ENCODE measurements around the gene C10orf95.

The C10orf95 gene

DNA sequence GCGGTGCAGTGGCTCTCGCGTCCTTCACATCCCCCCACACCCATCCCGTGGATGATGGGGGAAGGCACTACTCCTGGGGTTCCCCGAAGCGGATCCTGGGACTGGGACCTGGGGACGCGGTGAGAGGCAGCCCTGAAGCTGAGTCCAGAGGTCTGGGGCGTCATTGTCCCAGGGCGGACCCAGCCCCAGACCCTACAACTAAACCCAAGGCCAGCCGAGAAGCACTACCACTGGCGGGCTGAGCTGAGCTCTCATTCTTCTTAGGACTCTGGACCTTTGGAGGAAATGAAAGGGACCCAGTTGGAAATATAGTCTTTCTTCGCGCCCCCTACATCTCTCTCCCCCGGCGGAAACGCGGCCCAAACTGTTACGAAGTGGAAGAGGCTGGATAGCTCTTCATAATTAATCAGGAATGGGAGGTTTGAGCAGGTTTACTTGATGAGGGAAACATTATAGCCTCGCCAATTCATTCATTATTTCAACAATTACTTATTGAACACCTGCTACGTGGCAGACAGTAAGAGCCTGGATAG, 31.1 kb downstream of the C10orf95 start:
- Mint-ChIP-seq H3K4me1 (ENCODE audit: low read depth) (peaks cover 35% of the 10 kb centered on the region), H3K36me3 (no peaks in the 10 kb centered on the region), H3K27me3 (peaks cover 15% of the 10 kb centered on the region), H3K9me3 (ENCODE audit: low read depth) (no peaks in the 10 kb centered on the region), H3K27ac (peak overlapping the region; percentile 94), H3K4me3 (peak overlapping the region; percentile 97)

- H3K27me3 Mint-ChIP-seq = peaks cover 15% of the 10 kb centered on the region
- no peaks in the 10 kb centered on the region for H3K9me3 Mint-ChIP-seq (ENCODE audit: low read depth)
- H3K36me3 Mint-ChIP-seq = no peaks in the 10 kb centered on the region
- no peak overlapping the region for H3K27ac Mint-ChIP-seq
- H3K4me3 Mint-ChIP-seq = peak overlapping the region; percentile 97
- peaks cover 35% of the 10 kb centered on the region for H3K4me1 Mint-ChIP-seq (ENCODE audit: low read depth)
Observed at GRCh38 chr10:102419269-102420180, 31.8 kb downstream of the C10orf95 start.

DNA sequence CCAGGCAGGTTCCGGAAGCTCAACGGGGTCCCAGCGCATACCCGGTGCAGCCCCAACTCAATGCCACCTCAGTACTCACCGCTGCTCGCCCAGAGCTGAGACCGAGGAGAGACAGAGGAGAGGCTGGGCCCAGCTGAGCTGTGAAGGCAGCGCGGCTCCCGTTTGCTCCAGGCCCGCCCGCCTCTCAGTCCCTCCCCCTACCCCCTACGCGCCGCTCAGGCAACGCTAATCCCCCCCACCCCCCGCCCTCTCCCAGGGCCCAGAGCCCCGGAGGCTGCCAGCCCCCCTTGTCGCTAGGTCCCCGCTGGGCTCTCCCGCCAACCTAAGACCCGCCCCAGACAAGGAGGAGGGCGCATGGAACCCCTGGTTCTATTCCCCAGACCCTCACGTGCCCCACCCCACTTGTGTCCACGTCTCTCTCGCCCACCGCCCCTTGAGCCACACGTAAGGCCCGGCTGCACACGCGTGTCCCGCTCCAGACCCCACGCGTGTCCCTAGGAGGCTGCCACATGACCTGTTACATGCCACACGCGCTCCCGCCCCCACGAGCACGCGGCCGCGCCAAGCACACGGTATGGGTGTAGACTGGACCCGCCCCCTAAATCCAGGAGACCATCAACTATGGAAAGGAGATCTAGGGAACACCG, 32.6 kb downstream of the C10orf95 start, which contains the start of gene PSD:
PSD (minus strand) TSS at position 164 of the 647 bp plus-strand sequence. CDS start 1,747 bp downstream, outside the sequence.
- Mint-ChIP-seq H3K9me3 (ENCODE audit: low read depth) (no peaks in the 10 kb centered on the region), H3K27ac (no peak within 1 kb of the TSS), H3K4me3 (peak within 1 kb of the TSS; percentile 97), H3K27me3 (peaks cover 15% of the 10 kb centered on the region), H3K4me1 (ENCODE audit: low read depth) (peaks cover 35% of the 10 kb centered on the region), H3K36me3 (no peaks in the 10 kb centered on the region)

- Mint-ChIP-seq H3K36me3 (no peaks in the 10 kb centered on the region), H3K4me3 (no peak overlapping the region), H3K27ac (no peak overlapping the region), H3K4me1 (ENCODE audit: low read depth) (peaks cover 34% of the 10 kb centered on the region), H3K9me3 (ENCODE audit: low read depth) (no peaks in the 10 kb centered on the region), H3K27me3 (peaks cover 15% of the 10 kb centered on the region)
Observed at GRCh38 chr10:102416695-102417094, 34.6 kb downstream of the C10orf95 start.

- Mint-ChIP-seq H3K27me3 (peaks cover 15% of the 10 kb centered on the region), H3K4me1 (ENCODE audit: low read depth) (peaks cover 35% of the 10 kb centered on the region), H3K4me3 (no peak overlapping the region), H3K27ac (no peak overlapping the region), H3K36me3 (no peaks in the 10 kb centered on the region), H3K9me3 (ENCODE audit: low read depth) (no peaks in the 10 kb centered on the region)
Observed at GRCh38 chr10:102416283-102416682, 35.1 kb downstream of the C10orf95 start.

DNA sequence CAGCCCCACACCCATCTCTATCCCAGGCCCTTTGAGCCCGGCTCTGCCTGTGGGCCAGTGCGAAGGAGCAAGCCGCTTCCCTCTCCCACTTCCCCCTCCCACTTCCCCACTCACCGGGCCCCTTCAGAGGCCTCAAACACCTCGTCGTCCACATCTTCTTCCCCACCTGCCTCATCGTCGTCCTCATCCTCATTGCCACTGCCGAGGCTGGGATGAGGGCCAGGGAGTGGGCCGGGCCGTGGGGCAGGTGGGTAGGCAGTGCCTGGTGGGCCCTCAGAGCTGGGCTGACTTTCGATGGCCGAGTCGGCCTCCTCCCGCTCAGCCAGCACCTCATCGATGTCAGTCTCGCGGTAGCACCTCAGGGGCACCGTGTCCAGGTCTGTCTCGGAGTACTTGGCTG, 36.6 kb downstream of the C10orf95 start:
- peaks cover 31% of the 10 kb centered on the region for H3K4me1 Mint-ChIP-seq (ENCODE audit: low read depth)
- no peak overlapping the region for H3K27ac Mint-ChIP-seq
- H3K36me3 Mint-ChIP-seq = no peaks in the 10 kb centered on the region
- H3K4me3 Mint-ChIP-seq = no peak overlapping the region
- no peaks in the 10 kb centered on the region for H3K9me3 Mint-ChIP-seq (ENCODE audit: low read depth)
- H3K27me3 Mint-ChIP-seq = peaks cover 15% of the 10 kb centered on the region

DNA sequence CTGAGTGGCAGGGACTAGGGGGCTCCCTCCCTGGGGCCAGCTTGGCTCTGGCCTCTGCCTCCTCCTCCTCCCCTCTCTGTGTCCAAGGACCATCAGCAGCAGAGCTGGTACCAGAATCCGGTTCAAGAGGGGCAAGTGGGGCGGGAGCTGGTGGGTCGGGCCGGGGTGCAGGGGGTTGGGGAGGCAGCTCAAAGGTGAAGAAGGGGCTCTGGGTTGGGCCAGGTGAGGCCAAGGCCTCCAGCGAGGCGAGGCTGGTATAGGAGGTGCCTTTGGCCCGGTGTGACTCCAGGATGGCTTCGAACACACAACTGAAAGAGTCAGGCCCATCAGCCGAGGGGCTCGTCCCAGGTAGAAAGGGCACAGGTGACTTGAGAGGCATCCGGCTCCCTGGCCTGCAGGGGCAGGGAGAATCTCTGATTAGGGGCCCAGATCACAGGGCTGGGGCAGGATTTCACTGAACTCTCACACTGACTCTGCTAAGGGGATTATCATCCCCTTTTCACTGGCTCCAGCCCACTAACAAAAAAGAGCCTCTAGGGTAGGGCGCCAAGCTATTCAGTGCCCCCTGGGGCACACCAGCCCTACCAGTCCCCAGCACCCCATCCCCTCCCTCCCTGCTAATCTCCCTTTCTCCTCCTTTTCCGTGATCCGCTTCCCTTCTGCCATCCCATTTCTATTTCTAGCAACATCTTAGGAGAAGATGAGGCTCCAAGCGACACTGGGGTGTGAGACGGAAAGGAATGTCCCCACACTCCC, 37.4 kb downstream of the C10orf95 start:
- Mint-ChIP-seq H3K9me3 (ENCODE audit: low read depth) (no peaks in the 10 kb centered on the region), H3K4me1 (ENCODE audit: low read depth) (peaks cover 29% of the 10 kb centered on the region), H3K27me3 (peaks cover 15% of the 10 kb centered on the region), H3K27ac (no peak overlapping the region), H3K36me3 (no peaks in the 10 kb centered on the region), H3K4me3 (no peak overlapping the region)

DNA sequence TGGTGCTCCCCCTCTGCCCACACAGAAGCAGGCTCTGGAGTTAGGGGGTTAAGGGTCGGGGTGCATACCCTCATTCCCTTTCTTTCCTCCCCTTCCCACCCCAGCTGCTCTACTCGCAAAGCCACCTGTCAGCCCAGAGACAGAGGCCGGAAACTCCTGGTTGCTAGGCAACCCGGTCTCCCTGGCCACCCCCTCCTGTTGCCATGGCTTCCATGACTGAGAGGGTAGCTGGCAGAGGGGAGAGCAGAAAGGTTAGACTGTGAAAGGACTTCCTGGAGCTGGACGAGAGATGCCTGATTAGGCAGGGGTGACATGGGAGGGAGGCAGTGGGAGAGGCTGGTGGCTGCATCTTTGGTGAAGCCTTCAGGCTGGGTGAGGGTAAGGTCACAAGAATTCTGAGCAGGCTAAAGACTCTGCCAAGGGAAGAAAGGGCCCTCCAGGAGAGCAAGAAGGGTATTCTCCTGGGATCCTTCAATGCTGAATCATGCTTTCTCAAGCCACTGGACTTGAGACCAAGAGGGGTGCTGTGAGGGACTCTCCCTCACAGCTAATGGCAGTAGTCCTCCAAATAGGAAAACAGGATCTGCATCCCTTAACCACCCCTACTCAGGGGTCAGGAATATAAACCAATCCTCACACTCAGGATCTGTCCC, 38.2 kb downstream of the C10orf95 start:
- peak overlapping the region; percentile 46 for H3K27ac Mint-ChIP-seq

GRCh38 chr10:102412293-102412692, 39.0 kb downstream of the C10orf95 start:
- Mint-ChIP-seq H3K4me1 (ENCODE audit: low read depth) (peaks cover 32% of the 10 kb centered on the region), H3K4me3 (no peak overlapping the region), H3K36me3 (no peaks in the 10 kb centered on the region), H3K9me3 (ENCODE audit: low read depth) (no peaks in the 10 kb centered on the region), H3K27ac (no peak overlapping the region), H3K27me3 (peaks cover 7% of the 10 kb centered on the region)

More for the DNA sequence above, 38.2 kb downstream of the C10orf95 start:
- Mint-ChIP-seq H3K4me3 (no peak overlapping the region), H3K27me3 (peaks cover 13% of the 10 kb centered on the region), H3K4me1 (ENCODE audit: low read depth) (peaks cover 30% of the 10 kb centered on the region), H3K36me3 (no peaks in the 10 kb centered on the region), H3K9me3 (ENCODE audit: low read depth) (no peaks in the 10 kb centered on the region)

- Mint-ChIP-seq H3K4me1 (ENCODE audit: low read depth) (peaks cover 34% of the 10 kb centered on the region), H3K27ac (peak overlapping the region; percentile 5), H3K27me3 (peaks cover 3% of the 10 kb centered on the region), H3K4me3 (peak overlapping the region; percentile 86), H3K36me3 (no peaks in the 10 kb centered on the region), H3K9me3 (ENCODE audit: low read depth) (no peaks in the 10 kb centered on the region)
Observed at GRCh38 chr10:102411341-102412255, 39.7 kb downstream of the C10orf95 start.

- no peaks in the 10 kb centered on the region for H3K9me3 Mint-ChIP-seq (ENCODE audit: low read depth)
- H3K4me1 Mint-ChIP-seq (ENCODE audit: low read depth) = peaks cover 38% of the 10 kb centered on the region
- no peaks in the 10 kb centered on the region for H3K27me3 Mint-ChIP-seq
- no peaks in the 10 kb centered on the region for H3K36me3 Mint-ChIP-seq
- no peak overlapping the region for H3K27ac Mint-ChIP-seq
- H3K4me3 Mint-ChIP-seq = peak overlapping the region; percentile 89
Observed at GRCh38 chr10:102410429-102411073, 40.8 kb downstream of the C10orf95 start.

DNA sequence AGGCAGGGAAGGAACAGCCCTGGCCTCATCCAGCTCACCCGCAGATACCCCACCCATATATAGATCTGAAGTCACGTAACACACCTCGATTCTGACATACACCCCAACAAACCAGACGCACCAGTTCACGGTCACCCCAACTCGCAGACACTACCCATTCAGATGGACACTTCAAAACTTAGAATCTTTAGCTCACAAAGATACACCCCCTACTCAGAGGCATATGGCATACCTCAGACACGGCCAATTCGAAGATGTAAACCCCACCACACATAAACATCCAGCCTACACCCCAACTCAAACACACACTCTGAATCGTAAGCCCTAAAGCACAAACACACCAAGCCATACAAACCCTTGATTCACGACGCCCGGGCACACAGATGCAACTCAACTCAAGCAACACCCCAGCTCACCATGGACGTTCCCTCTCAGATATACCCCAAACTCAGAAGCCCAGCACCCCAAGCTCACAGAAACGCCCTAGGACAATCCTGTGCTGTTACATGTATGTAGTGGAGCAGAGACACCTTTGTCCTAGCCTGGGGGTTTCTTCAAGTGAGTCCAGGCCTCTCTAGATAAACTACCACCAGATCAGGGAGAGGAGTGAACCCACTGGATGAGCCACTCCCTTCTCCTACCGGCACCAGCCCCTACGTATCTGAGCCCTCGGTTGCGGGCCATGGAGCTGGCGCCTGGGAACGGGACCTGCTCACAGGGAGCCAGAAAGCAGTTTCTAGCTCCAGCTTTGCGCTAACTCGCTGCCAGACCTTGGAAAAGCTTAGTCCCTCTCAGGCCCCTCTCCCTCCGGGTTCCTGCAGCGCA, 41.5 kb downstream of the C10orf95 start:
- Mint-ChIP-seq H3K27ac (peak overlapping the region; percentile 77), H3K36me3 (no peaks in the 10 kb centered on the region), H3K4me3 (peak overlapping the region; percentile 89), H3K9me3 (ENCODE audit: low read depth) (no peaks in the 10 kb centered on the region), H3K4me1 (ENCODE audit: low read depth) (peaks cover 39% of the 10 kb centered on the region), H3K27me3 (no peaks in the 10 kb centered on the region)
